Erythroblast (primary cell): Measurements from ENCODE around the gene SRGAP3.

Experiments used
- GATA1 ChIP-seq: IDR thresholded peaks from 2 replicates; pipeline ENCODE4 v1.6.1; 2011; ENCODE audit warnings: low read depth, mild to moderate bottlenecking, control low read depth, low read length, moderate library complexity
- POLR2A ChIP-seq: IDR thresholded peaks from 2 replicates; pipeline ENCODE4 v1.6.1; 2011; ENCODE audit warnings: mild to moderate bottlenecking, low read length

GRCh38 chr3:9059489-9060400, 189.7 kb downstream of the SRGAP3 start:
- TF ChIP-seq POLR2A (no peak), GATA1 (no peak)
